IMR-90 (cell line): ENCODE data around the gene RCAN2. TPM values are rescaled to one million over a fixed set of nuclear protein-coding genes. Genes with fewer than 3 reads are reported as not detected.
A peak's percentile ranks its signal among the peaks of the same experiment; 100 is the strongest.

Experiments
- ATAC-seq: fragments of 200-7000 bp; cut with Tn5 transposase; 2 replicates; pipeline ENCODE4 v1.9.1; 2020; ENCODE audit warnings: low read depth, mild to moderate bottlenecking, moderate library complexity
- BruUV-seq: library from RNA; stranded (reverse); fragments of 400-500 nt; replicated peaks from 2 replicates; lab custom pipeline; 2021; lab: Mats Ljungman, UMichigan
- CTCF ChIA-PET: fragments of 300-600 bp; formaldehyde crosslinking; extraction: SDS; loops from one replicate; lab custom pipeline; 2021; ENCODE audit warnings: antibody characterized with exemption; lab: Yijun Ruan, JAX
- POLR2A ChIA-PET: fragments of 300-600 bp; sonication (Branson Sonifier 250); formaldehyde crosslinking; loops from one replicate; lab custom pipeline; 2022; ENCODE audit warnings: antibody characterized with exemption; ENCODE audit not compliant: unreplicated experiment; lab: Charles Lee
- DNase-seq: peaks from one replicate; pipeline ENCODE4 v3.0.0; 2013
- H2AFZ ChIP-seq: replicated peaks from 2 replicates; pipeline ENCODE3; 2013; ENCODE audit warnings: low read length, mild to moderate bottlenecking; ENCODE audit not compliant: poor library complexity
- H2AK5ac ChIP-seq: 2 replicates; pipeline ENCODE4 v1.6.1; 2013; ENCODE audit warnings: low read depth, low read length, inconsistent platforms
- H2AK9ac ChIP-seq: replicated peaks from 2 replicates; pipeline ENCODE3; 2013; ENCODE audit warnings: mild to moderate bottlenecking, low read depth, low read length, moderate library complexity; ENCODE audit not compliant: poor library complexity
- H2BK120ac ChIP-seq: 2 replicates; pipeline ENCODE4 v1.6.1; 2013; ENCODE audit warnings: low read depth, low read length, inconsistent platforms
- H2BK15ac ChIP-seq: 3 replicates; pipeline ENCODE4 v1.6.1; 2013; ENCODE audit warnings: low read depth, low read length, inconsistent platforms
- H2BK20ac ChIP-seq: 2 replicates; pipeline ENCODE4 v1.6.1; 2013; ENCODE audit warnings: low read depth, mild to moderate bottlenecking, inconsistent platforms, low read length, moderate library complexity
- H2BK5ac ChIP-seq: 2 replicates; pipeline ENCODE4 v1.6.1; 2013; ENCODE audit warnings: mild to moderate bottlenecking, low read depth, low read length, inconsistent platforms; ENCODE audit not compliant: poor library complexity, severe bottlenecking
- H3K14ac ChIP-seq: replicated peaks from 2 replicates; pipeline ENCODE4 v1.6.1; 2013; ENCODE audit warnings: low read depth, low read length, inconsistent platforms
- H3K18ac ChIP-seq: 2 replicates; pipeline ENCODE4 v1.6.1; 2013; ENCODE audit warnings: low read depth, low read length, control low read depth
- H3K23ac ChIP-seq: 2 replicates; pipeline ENCODE4 v1.6.1; 2013; ENCODE audit warnings: low read depth, low read length, inconsistent platforms
- H3K27ac ChIP-seq: 2 replicates; pipeline ENCODE4 v1.5.1; 2013; ENCODE audit warnings: mild to moderate bottlenecking, control low read depth, low read length; ENCODE audit not compliant: insufficient read depth
- H3K27me3 ChIP-seq: 2 replicates; pipeline ENCODE4 v1.6.1; 2013; ENCODE audit warnings: low read length; ENCODE audit not compliant: control insufficient read depth, insufficient read depth
- H3K36me3 ChIP-seq: 2 replicates; pipeline ENCODE4 v1.6.1; 2013; ENCODE audit warnings: low read length, mixed read lengths; ENCODE audit not compliant: control insufficient read depth, insufficient read depth
- H3K4ac ChIP-seq: 2 replicates; pipeline ENCODE4 v1.6.1; 2013; ENCODE audit warnings: low read depth, low read length, inconsistent platforms
- H3K4me1 ChIP-seq: 2 replicates; pipeline ENCODE4 v1.6.1; 2013; ENCODE audit warnings: low read length, mixed read lengths; ENCODE audit not compliant: control insufficient read depth, insufficient read depth
- H3K4me2 ChIP-seq: 2 replicates; pipeline ENCODE4 v1.6.1; 2013; ENCODE audit warnings: low read depth, mild to moderate bottlenecking, control low read depth, low read length, moderate library complexity
- H3K4me3 ChIP-seq: 2 replicates; pipeline ENCODE4 v1.5.1; 2013; ENCODE audit warnings: low read depth, mild to moderate bottlenecking, control low read depth, low read length, moderate library complexity; ENCODE audit not compliant: insufficient read depth
- H3K56ac ChIP-seq: 2 replicates; pipeline ENCODE4 v1.6.1; 2013; ENCODE audit warnings: low read length, inconsistent platforms; ENCODE audit not compliant: insufficient read depth; ENCODE audit errors: extremely low read depth
- H3K79me1 ChIP-seq, 2 experiments: 2 replicates each; pipeline ENCODE4 v1.6.1; 2013; ENCODE audit warnings: low read length in 2 of 2, inconsistent platforms in 1 of 2, low read depth in 1 of 2
- H3K9ac ChIP-seq: 2 replicates; pipeline ENCODE4 v1.6.1; 2013; ENCODE audit warnings: low read depth, low read length, control low read depth
- H3K9me1 ChIP-seq: 2 replicates; pipeline ENCODE4 v1.6.1; 2013; ENCODE audit warnings: low read length, inconsistent platforms; ENCODE audit not compliant: insufficient read depth
- H3K9me3 ChIP-seq: 2 replicates; pipeline ENCODE4 v1.6.1; 2013; ENCODE audit warnings: low read length; ENCODE audit not compliant: control insufficient read depth, insufficient read depth
- H4K20me1 ChIP-seq: 2 replicates; pipeline ENCODE4 v1.6.1; 2013; ENCODE audit warnings: low read length, inconsistent platforms; ENCODE audit not compliant: insufficient read depth
- H4K5ac ChIP-seq: 2 replicates; pipeline ENCODE4 v1.6.1; 2013; ENCODE audit warnings: mild to moderate bottlenecking, low read depth, low read length, control low read depth
- H4K8ac ChIP-seq, 2 experiments: 2 replicates each; pipeline ENCODE4 v1.6.1; 2013; ENCODE audit warnings: low read depth in 2 of 2, low read length in 2 of 2, control low read depth in 1 of 2, inconsistent platforms in 1 of 2
- H4K91ac ChIP-seq: 2 replicates; pipeline ENCODE4 v1.6.1; 2013; ENCODE audit warnings: low read depth, low read length, inconsistent platforms; ENCODE audit not compliant: insufficient read depth
- BHLHE40 ChIP-seq: fragments of 150-350 bp; IDR thresholded peaks from 2 replicates; pipeline ENCODE4 v1.6.1; 2016; ENCODE audit warnings: mild to moderate bottlenecking, low read depth, low read length
- CHD1 ChIP-seq: IDR thresholded peaks from 2 replicates; pipeline ENCODE4 v1.6.1; 2012; ENCODE audit warnings: low read depth, low read length, improper control_type of control experiment
- CTCF ChIP-seq: conservative IDR thresholded peaks from 2 replicates; pipeline ENCODE4 v1.5.1; 2012; ENCODE audit warnings: mild to moderate bottlenecking, low read depth, low read length, improper control_type of control experiment
- ELK1 ChIP-seq: fragments of 150-350 bp; IDR thresholded peaks from 2 replicates; pipeline ENCODE4 v1.6.1; 2016; ENCODE audit warnings: low read depth, mild to moderate bottlenecking, low read length, moderate library complexity, borderline replicate concordance
- FOS ChIP-seq: fragments of 150-350 bp; IDR thresholded peaks from 2 replicates; pipeline ENCODE4 v1.6.1; 2016; ENCODE audit warnings: low read depth, low read length
- MAZ ChIP-seq: IDR thresholded peaks from 2 replicates; pipeline ENCODE4 v1.6.1; 2012; ENCODE audit warnings: low read depth, mild to moderate bottlenecking, low read length, improper control_type of control experiment, moderate library complexity, borderline replicate concordance
- MXI1 ChIP-seq: IDR thresholded peaks from 2 replicates; pipeline ENCODE4 v1.6.1; 2012; ENCODE audit warnings: low read depth, mild to moderate bottlenecking, low read length, moderate library complexity, borderline replicate concordance
- NFE2L2 ChIP-seq: fragments of 150-350 bp; IDR thresholded peaks from 2 replicates; pipeline ENCODE4 v1.6.1; 2016; ENCODE audit warnings: low read depth, mild to moderate bottlenecking, low read length
- POLR2A ChIP-seq: IDR thresholded peaks from 2 replicates; pipeline ENCODE4 v1.6.1; 2012; ENCODE audit warnings: mild to moderate bottlenecking, low read depth, low read length
- RFX5 ChIP-seq: IDR thresholded peaks from 2 replicates; pipeline ENCODE4 v1.8.0; 2012; ENCODE audit warnings: low read depth, mild to moderate bottlenecking, low read length, moderate library complexity
- SMC3 ChIP-seq: fragments of 150-350 bp; IDR thresholded peaks from 2 replicates; pipeline ENCODE4 v1.6.1; 2016; ENCODE audit warnings: low read depth, mild to moderate bottlenecking, antibody characterized with exemption, low read length, moderate library complexity
- USF2 ChIP-seq: fragments of 150-350 bp; IDR thresholded peaks from 2 replicates; pipeline ENCODE4 v1.6.1; 2017; ENCODE audit warnings: mild to moderate bottlenecking, antibody characterized with exemption, low read length, low read depth
- WGBS, 2 experiments: methylation state at CpG; one replicate each; pipeline versions ENCODE4 v1.1.5 to v1.1.7; 2013; ENCODE audit warnings: missing lambda C conversion rate in 2 of 2; ENCODE audit not compliant: insufficient read length in 1 of 2; ENCODE audit errors: extremely low coverage in 2 of 2; 5-methylcytosine and 5-hydroxymethylcytosine counted together
- dilution Hi-C: fragments of 300-500 bp; cut with HindIII; formaldehyde crosslinking; loops from one replicate; pipeline ENCODE4 v1.14.3; 2018; ENCODE audit warnings: low sequenced_read_pairs; ENCODE audit not compliant: unreplicated experiment
- in situ Hi-C: fragments of 300-500 bp; cut with MboI; formaldehyde crosslinking; loops from 3 replicates; pipeline ENCODE4 v1.14.3; 2019; ENCODE audit warnings: low sequenced_read_pairs, inconsistent platforms, mixed read lengths
- intact Hi-C: fragments of 100-400 bp; cut with micrococcal nuclease; formaldehyde crosslinking; loops from 2 replicates; pipeline ENCODE4 v1.10.0; 2022
- polyA plus RNA-seq, 3 experiments: library from polyadenylated mRNA; depleted of rRNA; stranded (reverse); fragments of >200 nt; gene quantifications; 2 replicates each; pipeline ENCODE4 v1.2.3, GENCODE V29; 2012; ENCODE audit warnings: low replicate concordance in 1 of 3
- total RNA-seq: library from RNA; depleted of rRNA; stranded (reverse); fragments of >200 nt; gene quantifications from 2 replicates; pipeline ENCODE4 v1.2.3, GENCODE V29; 2012

RCAN2 gene
- total and polyA plus RNA-seq, 2 of the 4 experiments (the other 2 are of a cell fraction) = 1.3 to 1.8 TPM

- H2BK15ac ChIP-seq = no peak overlapping the region
- no peak for TF ChIP-seq ELK1
- no peak for TF ChIP-seq BHLHE40
- no peak for TF ChIP-seq NFE2L2
- TF ChIP-seq MAZ = no peak
- no peak for TF ChIP-seq CHD1
- TF ChIP-seq FOS = no peak
- no peak for TF ChIP-seq CTCF
- TF ChIP-seq SMC3 = no peak
- TF ChIP-seq POLR2A = no peak
- no peak for TF ChIP-seq MXI1
- TF ChIP-seq USF2 = no peak
- TF ChIP-seq RFX5 = no peak
- no peaks in the 10 kb centered on the region for H3K9me1 ChIP-seq
- H2BK20ac ChIP-seq = no peak overlapping the region
- H4K5ac ChIP-seq = no peak overlapping the region
- ATAC-seq (no peak; the same call in 1 of the 2 replicates), DNase-seq (peak; percentile 28)
- H2BK120ac ChIP-seq = no peak overlapping the region
- 49% methylated on average over 7 of the region's 21 CpGs; no CpG with 5 or more reads in 1 of the 2 experiments for WGBS, 2 experiments
- ChIA-PET CTCF (no interaction called here), POLR2A (no interaction called here)
- no peaks in the 10 kb centered on the region; the same call in 1 of the 2 replicates for H3K4me1 ChIP-seq
- H3K27me3 ChIP-seq = no peaks in the 10 kb centered on the region
- H3K4ac ChIP-seq = no peak overlapping the region
- H2AK5ac ChIP-seq = no peak overlapping the region
- no peak overlapping the region for H3K18ac ChIP-seq
- H4K8ac ChIP-seq = no peak overlapping the region
- H3K79me1 ChIP-seq = no peaks in the 10 kb centered on the region
- no peak overlapping the region for H3K23ac ChIP-seq
- intact Hi-C loops (no loop called here), in situ Hi-C loops (no loop called here), dilution Hi-C loops (no loop called here)
- no peaks in the 10 kb centered on the region for H3K36me3 ChIP-seq
- no peak overlapping the region for H2AK9ac ChIP-seq
- H2BK5ac ChIP-seq = no peak overlapping the region
- H4K20me1 ChIP-seq = no peaks in the 10 kb centered on the region
- H4K91ac ChIP-seq = no peak overlapping the region
- no peak overlapping the region for H2AFZ ChIP-seq
- H3K9ac ChIP-seq = no peak overlapping the region
- no TSS peak for BruUV-seq
- H3K4me2 ChIP-seq = no peak overlapping the region; the same call in 1 of the 2 replicates
- H3K4me3 ChIP-seq = no peak overlapping the region
- H3K9me3 ChIP-seq = no peaks in the 10 kb centered on the region
- H3K56ac ChIP-seq = no peak overlapping the region
- H3K14ac ChIP-seq = no peak overlapping the region
- no peak overlapping the region for H3K27ac ChIP-seq
These were observed 165.4 kb downstream of the RCAN2 start for GRCh38 chr6:46325561-46326530.
